CD4-positive, alpha-beta memory T cell (primary cell): ENCODE results near the gene SWAP70. TPM values are rescaled to one million over a fixed set of nuclear protein-coding genes. Genes with fewer than 3 reads are reported as not detected.

Experiments used
- CTCF ChIA-PET: fragments of 350-600 bp; sonication (Branson Sonifier 250); formaldehyde crosslinking; loops from one replicate; lab custom pipeline; 2021; ENCODE audit warnings: inconsistent platforms; ENCODE audit not compliant: partially characterized antibody; lab: Charles Lee
- POLR2A ChIA-PET: fragments of 350-600 bp; sonication (Branson Sonifier 250); formaldehyde crosslinking; loops from one replicate; lab custom pipeline; 2021; ENCODE audit not compliant: partially characterized antibody; lab: Charles Lee
- DNase-seq, 5 donors: peaks; one replicate each; pipeline versions ENCODE4 v3.0.0 to v3.0.0-alpha.2; 2020 to 2022; ENCODE audit warnings: mixed read lengths in 1 of 5
- H3K27ac ChIP-seq: one replicate; pipeline ENCODE4 v1.7.0; 2013; ENCODE audit warnings: low read depth, low read length
- H3K27me3 ChIP-seq: 2 replicates; pipeline ENCODE4 v1.7.0; 2013; ENCODE audit warnings: mild to moderate bottlenecking, low read length, moderate library complexity; ENCODE audit not compliant: insufficient read depth
- H3K36me3 ChIP-seq: 2 replicates; pipeline ENCODE4 v1.7.0; 2013; ENCODE audit warnings: mild to moderate bottlenecking, low read length, moderate library complexity; ENCODE audit not compliant: insufficient read depth
- H3K4me1 ChIP-seq: 2 replicates; pipeline ENCODE4 v1.7.0; 2013; ENCODE audit warnings: mild to moderate bottlenecking, low read length, moderate library complexity; ENCODE audit not compliant: insufficient read depth
- H3K4me3 ChIP-seq, 2 donors: one replicate each; pipeline ENCODE4 v1.7.0; 2013; ENCODE audit warnings: low read length in 2 of 2, mild to moderate bottlenecking in 1 of 2
- H3K9me3 ChIP-seq, 2 donors: one replicate each; pipeline ENCODE4 v1.7.0; 2013; ENCODE audit warnings: low read length in 2 of 2, control low read depth in 1 of 2; ENCODE audit not compliant: control insufficient read depth in 1 of 2
- H3K27ac Mint-ChIP-seq, 7 donors: one replicate each; pipeline ENCODE4 v1.8.0; 2020 to 2021; ENCODE audit warnings: mixed read lengths in 7 of 7, mild to moderate bottlenecking in 6 of 7, inconsistent platforms in 3 of 7, moderate library complexity in 3 of 7
- H3K27me3 Mint-ChIP-seq, 2 donors: one replicate each; pipeline ENCODE4 v1.8.0; 2020 to 2021; ENCODE audit warnings: mixed read lengths in 2 of 2
- H3K36me3 Mint-ChIP-seq, 2 donors: one replicate each; pipeline ENCODE4 v1.8.0; 2020 to 2021; ENCODE audit warnings: mixed read lengths in 2 of 2, inconsistent platforms in 1 of 2, mild to moderate bottlenecking in 1 of 2
- H3K4me1 Mint-ChIP-seq, 4 donors: one replicate each; pipeline ENCODE4 v1.8.0; 2020 to 2021; ENCODE audit warnings: mixed read lengths in 4 of 4, mild to moderate bottlenecking in 1 of 4
- H3K4me3 Mint-ChIP-seq, 8 donors: one replicate each; pipeline ENCODE4 v1.8.0; 2020 to 2021; ENCODE audit warnings: mixed read lengths in 8 of 8, mild to moderate bottlenecking in 7 of 8, moderate library complexity in 6 of 8, inconsistent platforms in 3 of 8
- H3K9me3 Mint-ChIP-seq, 8 donors: one replicate each; pipeline ENCODE4 v1.8.0; 2020 to 2021; ENCODE audit warnings: mixed read lengths in 8 of 8, mild to moderate bottlenecking in 5 of 8, inconsistent platforms in 3 of 8, moderate library complexity in 1 of 8
- intact Hi-C: fragments of 100-400 bp; cut with micrococcal nuclease; formaldehyde crosslinking; loops from one replicate; pipeline ENCODE4 v1.15.1; 2023
- polyA plus RNA-seq, 2 donors: library from polyadenylated mRNA; unstranded; fragments of 300-500 nt; fragmentation: Illumina TruSeq; gene quantifications; one replicate each; pipeline ENCODE4 v1.2.3, GENCODE V29; 2021
- total RNA-seq, 2 experiments: library from RNA; stranded (reverse); gene quantifications; one replicate each; pipeline ENCODE4 v1.2.3, GENCODE V29; 2021

The SWAP70 gene
- total and polyA plus RNA-seq, 4 experiments from 2014 or later = 2.2 to 6.6 (median 4.9) TPM

DNA sequence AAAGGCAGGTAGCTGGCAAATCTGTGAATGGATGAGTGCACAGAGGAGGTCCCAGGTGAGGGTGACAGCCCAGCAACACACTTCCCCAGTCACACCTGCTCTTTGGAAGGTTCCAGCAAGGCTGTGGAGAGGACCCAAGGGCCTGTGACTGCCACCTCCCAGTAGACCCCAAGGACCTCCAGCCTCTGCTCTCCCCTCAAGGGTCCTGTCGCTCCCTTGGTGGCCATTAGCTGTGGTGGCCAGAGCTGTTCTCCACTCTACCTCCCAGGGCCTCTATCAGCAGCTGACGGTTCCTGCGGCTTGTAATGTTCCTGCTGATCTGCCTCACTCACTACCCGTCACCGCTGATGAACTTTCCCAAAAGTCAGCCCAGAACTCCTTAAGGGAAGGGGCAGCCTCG is 93.0 kb downstream of the SWAP70 start:
- H3K36me3 Mint-ChIP-seq = peaks cover 0 to 5% of the 10 kb centered on the region in 2 donors
- H3K27ac Mint-ChIP-seq = peak overlapping the region in 4 of 7 donors; percentile 7 to 89 (median 69)
- intact Hi-C loops = no loop called here
- H3K9me3 ChIP-seq = no peaks in the 10 kb centered on the region
- POLR2A ChIA-PET = no interaction called here
- H3K27ac ChIP-seq = no peak overlapping the region
- peaks cover 10 to 25% (median 17%) of the 10 kb centered on the region in 4 donors for H3K4me1 Mint-ChIP-seq
- no peak for DNase-seq
- CTCF ChIA-PET = no interaction called here
- peak overlapping the region in 1 of 8 donors; percentile 89 for H3K4me3 Mint-ChIP-seq
- no peaks in the 10 kb centered on the region for H3K27me3 ChIP-seq
- peaks cover 16% of the 10 kb centered on the region for H3K4me1 ChIP-seq
- H3K27me3 Mint-ChIP-seq = no peaks in the 10 kb centered on the region
- H3K4me3 ChIP-seq = no peak overlapping the region
- no peaks in the 10 kb centered on the region for H3K36me3 ChIP-seq
- H3K9me3 Mint-ChIP-seq = no peaks in the 10 kb centered on the region

DNA sequence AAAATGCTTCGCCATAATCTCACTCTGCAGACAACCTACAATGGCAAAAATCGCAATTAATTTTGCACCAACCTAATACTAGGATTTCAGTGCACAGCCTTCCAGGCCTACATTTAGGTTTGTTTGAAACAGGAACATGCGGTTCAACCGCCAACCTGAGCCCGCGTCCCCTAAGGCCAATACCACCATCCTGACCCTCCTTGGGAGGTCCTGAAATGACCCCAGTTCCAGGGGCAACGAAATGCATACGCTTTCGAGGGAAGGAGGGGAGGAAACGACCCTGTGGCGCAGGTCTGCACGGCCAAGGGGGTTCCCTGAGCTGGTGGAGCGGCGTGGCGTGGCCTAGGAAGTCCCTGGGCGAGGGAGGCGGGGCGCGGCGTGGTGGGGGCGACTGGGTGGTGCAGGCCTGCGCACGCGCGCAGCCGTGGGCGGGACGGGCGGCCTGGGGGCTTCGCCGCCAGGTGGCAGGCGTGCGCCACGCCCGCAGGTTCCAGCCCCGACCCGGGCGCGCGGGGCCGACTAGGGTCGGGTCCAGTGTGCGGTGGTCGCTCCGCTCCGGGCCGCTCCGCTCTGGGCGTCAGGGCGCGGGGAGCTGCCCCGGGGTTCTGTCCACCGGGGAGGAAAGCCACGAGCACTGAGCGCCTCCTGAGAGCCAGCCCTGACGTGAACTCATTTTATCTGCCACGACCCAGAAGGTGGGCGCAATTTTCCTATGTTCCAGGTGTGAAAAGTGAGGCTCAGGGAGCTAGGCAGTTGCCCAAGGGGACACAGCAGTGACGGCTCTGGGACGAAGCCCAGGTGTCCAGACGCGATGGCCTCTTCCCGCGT is 94.1 kb downstream of the SWAP70 start:
- intact Hi-C loops = loop anchor here (1.0 to 2.0 kb wide), 6 partner anchors 185 to 565 kb away; partner anchors contain the start of genes WEE1 and ZNF143
- Mint-ChIP-seq H3K27me3 (no peaks in the 10 kb centered on the region), H3K4me1 (peaks cover 10 to 25% (median 17%) of the 10 kb centered on the region in 4 donors), H3K9me3 (no peaks in the 10 kb centered on the region), H3K27ac (peak overlapping the region; percentile 85 to 91 (median 89)), H3K4me3 (peak overlapping the region; percentile 76 to 89 (median 84)), H3K36me3 (peaks cover 0 to 5% of the 10 kb centered on the region in 2 donors)
- Histone ChIP-seq H3K36me3 (no peaks in the 10 kb centered on the region), H3K4me1 (peaks cover 16% of the 10 kb centered on the region), H3K27me3 (no peaks in the 10 kb centered on the region), H3K4me3 (peak overlapping the region; percentile 44 to 75), H3K27ac (peak overlapping the region; percentile 60), H3K9me3 (no peaks in the 10 kb centered on the region)
- DNase-seq = peak; percentile 90 to 93 (median 90)
- ChIA-PET POLR2A (interaction anchor here (0.6 to 2.0 kb wide), 6 partner anchors 145 to 550 kb away, joined by 3 to 12 read pairs (median 4); partner anchors contain the start of gene SBF2), CTCF (interaction anchor here (0.6 to 4.4 kb wide), 23 partner anchors 9 to 609 kb away, joined by 3 to 38 read pairs (median 5); partner anchors contain the start of gene ADM)

DNA sequence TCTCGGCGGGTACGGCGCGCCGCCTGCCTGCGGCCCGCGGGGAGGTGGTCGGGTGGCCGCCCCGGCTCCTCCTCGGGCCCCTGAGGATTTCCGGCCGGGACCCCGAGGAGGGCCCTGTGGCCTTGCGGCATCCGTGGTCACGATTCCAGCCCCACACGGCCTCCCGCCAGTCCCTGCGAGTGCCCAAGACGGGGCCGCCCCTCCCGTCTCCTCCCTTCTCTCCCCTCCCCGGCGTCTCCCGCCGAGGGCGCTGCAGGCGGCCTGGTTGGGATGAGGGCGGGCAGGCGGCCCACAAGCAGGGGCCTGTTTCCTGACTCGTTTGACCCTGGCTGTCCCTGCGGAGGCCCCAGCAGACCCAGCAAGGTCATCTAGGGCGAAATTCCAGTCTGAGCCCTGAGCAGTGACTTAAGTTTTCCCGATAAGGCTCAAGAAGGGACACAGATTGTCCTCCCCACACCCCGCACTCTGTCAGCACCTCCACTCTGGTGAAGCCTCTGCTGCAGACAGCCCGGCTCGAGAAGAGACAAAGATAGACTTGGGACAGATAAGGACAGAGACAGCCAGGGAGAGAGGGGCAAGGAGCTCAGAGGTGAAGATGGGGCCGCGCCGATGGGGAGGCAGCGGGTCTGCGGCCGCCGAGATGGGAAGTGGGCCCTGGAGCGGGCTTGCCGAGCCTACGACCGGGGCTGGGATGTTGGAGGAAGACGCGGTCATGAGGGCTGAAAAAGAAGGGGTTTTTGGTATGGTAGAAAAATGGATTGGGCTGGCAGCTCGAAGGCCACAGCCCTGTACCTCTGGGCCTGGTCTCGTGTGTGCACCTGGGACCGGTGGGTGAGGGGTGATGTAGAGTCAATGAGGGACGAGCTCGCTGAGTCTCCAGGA is 95.0 kb downstream of the SWAP70 start:
- Mint-ChIP-seq H3K27ac (peak overlapping the region in 6 of 7 donors; percentile 58 to 95 (median 76)), H3K4me1 (peaks cover 10 to 25% (median 17%) of the 10 kb centered on the region in 4 donors), H3K36me3 (peaks cover 0 to 5% of the 10 kb centered on the region in 2 donors), H3K27me3 (no peaks in the 10 kb centered on the region), H3K4me3 (peak overlapping the region; percentile 78 to 92 (median 80)), H3K9me3 (no peaks in the 10 kb centered on the region)
- H3K36me3 ChIP-seq = no peaks in the 10 kb centered on the region
- ChIA-PET CTCF (interaction anchor here (0.6 to 4.4 kb wide), 32 partner anchors 10 to 608 kb away, joined by 3 to 38 read pairs (median 4); partner anchors contain the start of gene ADM), POLR2A (interaction anchor here (0.9 to 2.0 kb wide), 8 partner anchors 146 to 565 kb away, joined by 3 to 12 read pairs (median 4); partner anchors contain the start of gene WEE1)
- intact Hi-C loops = loop anchor here (1.0 to 2.0 kb wide), 7 partner anchors 103 to 564 kb away; partner anchors contain the start of genes WEE1 and ZNF143
- DNase-seq = peak; percentile 22 to 52 (median 36)
- H3K27me3 ChIP-seq = no peaks in the 10 kb centered on the region
- no peaks in the 10 kb centered on the region for H3K9me3 ChIP-seq
- peaks cover 16% of the 10 kb centered on the region for H3K4me1 ChIP-seq
- peak overlapping the region; percentile 44 to 75 for H3K4me3 ChIP-seq
- H3K27ac ChIP-seq = peak overlapping the region; percentile 60

DNA sequence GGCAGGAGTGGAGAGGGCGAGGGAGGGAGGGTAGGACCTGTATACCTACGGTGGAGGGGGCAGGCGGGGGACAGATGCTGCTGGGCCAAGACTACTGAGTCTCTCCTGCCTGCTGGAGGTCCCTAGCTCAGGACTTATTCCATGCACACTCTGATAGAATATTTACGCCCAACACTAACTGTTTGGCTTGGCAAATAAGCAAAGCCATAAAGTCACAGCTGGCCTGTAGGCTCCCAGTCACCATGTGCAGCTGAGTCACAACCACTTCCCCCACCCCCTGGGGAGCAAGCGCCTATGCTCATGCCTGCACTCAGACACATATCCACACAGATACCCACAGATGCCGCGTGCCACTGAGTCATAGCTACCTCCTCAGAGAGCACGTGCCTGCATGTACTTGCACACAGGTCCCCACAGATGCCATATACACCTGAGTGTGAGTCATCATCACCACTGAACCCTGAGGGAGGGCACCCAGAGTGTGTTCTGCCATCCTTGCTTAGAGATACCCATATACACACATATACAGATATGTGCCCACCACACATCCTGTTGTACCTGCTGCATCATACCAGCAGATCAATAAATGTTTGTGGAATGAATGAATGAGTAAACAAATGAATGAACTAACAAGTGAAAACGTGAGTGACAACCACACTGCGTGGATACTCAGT is 95.8 kb downstream of the SWAP70 start:
- CTCF ChIA-PET = interaction anchor here (0.7 to 4.4 kb wide), 19 partner anchors 9 to 607 kb away, joined by 3 to 38 read pairs (median 4); partner anchors contain the start of gene ADM
- peaks cover 16% of the 10 kb centered on the region for H3K4me1 ChIP-seq
- no peaks in the 10 kb centered on the region for H3K27me3 ChIP-seq
- Mint-ChIP-seq H3K27ac (peak overlapping the region in 6 of 7 donors; percentile 42 to 95 (median 76)), H3K27me3 (no peaks in the 10 kb centered on the region), H3K4me3 (peak overlapping the region; percentile 78 to 92 (median 80)), H3K4me1 (peaks cover 10 to 25% (median 17%) of the 10 kb centered on the region in 4 donors), H3K36me3 (peaks cover 0 to 5% of the 10 kb centered on the region in 2 donors), H3K9me3 (no peaks in the 10 kb centered on the region)
- peak; percentile 30 to 97 (median 52) for DNase-seq
- H3K27ac ChIP-seq = no peak overlapping the region
- POLR2A ChIA-PET = interaction anchor here (0.8 to 2.0 kb wide), 5 partner anchors 186 to 564 kb away, joined by 3 to 12 read pairs (median 3); partner anchors contain the start of gene WEE1
- no peak overlapping the region for H3K4me3 ChIP-seq
- intact Hi-C loops = loop anchor here (1.0 to 2.0 kb wide), 2 partner anchors 103 to 299 kb away; partner anchors contain the start of gene ZNF143
- no peaks in the 10 kb centered on the region for H3K36me3 ChIP-seq
- H3K9me3 ChIP-seq = no peaks in the 10 kb centered on the region

DNA sequence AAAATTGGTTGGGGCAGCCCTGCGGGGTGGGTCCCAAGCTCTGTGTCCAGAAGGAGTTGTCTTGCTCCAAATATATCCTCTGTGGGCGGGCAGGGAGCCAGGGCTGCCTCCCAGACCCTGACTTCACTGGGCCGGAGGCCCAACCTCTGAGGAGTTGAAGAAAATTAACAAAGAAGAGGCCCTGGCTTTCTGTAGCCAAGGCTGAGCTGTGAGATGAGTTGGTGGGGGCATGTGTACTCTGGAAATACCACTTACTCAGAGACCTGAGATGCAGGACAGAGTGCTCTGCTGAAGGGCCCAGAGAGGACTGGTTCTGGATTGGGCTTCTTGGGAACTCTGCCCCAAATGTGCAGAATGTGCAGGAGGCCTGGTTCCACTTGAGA is 96.3 kb downstream of the SWAP70 start:
- Histone ChIP-seq H3K27ac (no peak overlapping the region), H3K27me3 (no peaks in the 10 kb centered on the region), H3K36me3 (no peaks in the 10 kb centered on the region), H3K9me3 (no peaks in the 10 kb centered on the region), H3K4me3 (no peak overlapping the region), H3K4me1 (peaks cover 16% of the 10 kb centered on the region)
- Mint-ChIP-seq H3K27ac (peak overlapping the region in 1 of 7 donors; percentile 95), H3K36me3 (peaks cover 0 to 5% of the 10 kb centered on the region in 2 donors), H3K4me1 (peaks cover 10 to 25% (median 17%) of the 10 kb centered on the region in 4 donors), H3K27me3 (no peaks in the 10 kb centered on the region), H3K9me3 (no peaks in the 10 kb centered on the region), H3K4me3 (no peak overlapping the region)
- ChIA-PET CTCF (interaction anchor here (0.7 to 4.4 kb wide), 9 partner anchors 11 to 606 kb away, joined by 3 to 38 read pairs (median 4); no protein-coding TSS in a partner anchor), POLR2A (interaction anchor here (0.8 to 1.6 kb wide), 3 partner anchors 187 to 538 kb away, joined by 3 to 6 read pairs (median 3); partner anchors contain the start of gene WEE1)
- intact Hi-C loops = no loop called here
- DNase-seq = no peak

DNA sequence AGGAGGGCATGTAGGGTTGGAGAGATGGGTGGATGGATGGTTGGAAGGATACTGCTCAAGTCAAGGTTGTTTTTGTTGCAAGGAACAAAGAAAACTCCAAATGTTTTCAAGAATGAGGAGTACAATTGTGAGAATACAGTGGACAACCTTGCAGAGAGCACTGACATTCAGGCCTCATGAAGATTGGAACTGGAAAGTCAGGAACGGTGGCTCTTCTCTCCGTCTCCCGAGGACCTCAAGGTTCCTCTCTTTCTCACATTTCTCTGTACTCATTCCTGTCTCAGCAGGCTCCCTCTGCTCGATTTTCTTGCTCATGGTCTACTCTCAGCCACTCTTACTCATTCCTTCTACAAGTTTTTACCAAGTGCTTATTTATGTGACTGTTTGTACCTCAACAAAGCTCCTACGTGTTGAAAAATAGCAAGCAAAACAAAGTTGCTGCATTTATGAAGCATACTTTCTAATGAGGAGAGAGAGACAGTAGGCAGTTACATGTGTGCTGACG is 97.6 kb downstream of the SWAP70 start:
- peaks cover 10 to 25% (median 14%) of the 10 kb centered on the region in 4 donors for H3K4me1 Mint-ChIP-seq
- Histone ChIP-seq H3K27ac (no peak overlapping the region), H3K9me3 (no peaks in the 10 kb centered on the region), H3K4me3 (no peak overlapping the region), H3K36me3 (no peaks in the 10 kb centered on the region), H3K27me3 (no peaks in the 10 kb centered on the region), H3K4me1 (peaks cover 16% of the 10 kb centered on the region)
- ChIA-PET POLR2A (no interaction called here), CTCF (interaction anchor here (4.4 kb wide), 1 partner anchor 548 kb away, joined by 38 read pairs; no protein-coding TSS in a partner anchor)
- no peak for DNase-seq
- peaks cover 0 to 5% of the 10 kb centered on the region in 2 donors for H3K36me3 Mint-ChIP-seq
- peak overlapping the region in 1 of 8 donors; percentile 50 for H3K4me3 Mint-ChIP-seq
- intact Hi-C loops = no loop called here
- H3K9me3 Mint-ChIP-seq = no peaks in the 10 kb centered on the region
- no peaks in the 10 kb centered on the region for H3K27me3 Mint-ChIP-seq
- H3K27ac Mint-ChIP-seq = peak overlapping the region in 2 of 7 donors; percentile 31 to 35
